HepG2 (cell line): Measurements from ENCODE around the gene POLH. TPM values are rescaled to one million over a fixed set of nuclear protein-coding genes. Genes with fewer than 3 reads are reported as not detected.
A peak's percentile ranks its signal among the peaks of the same experiment; 100 is the strongest.

Source experiments
- ATAC-seq: fragments of 200-7000 bp; cut with Tn5 transposase; 3 replicates; pipeline ENCODE4 v1.9.1; 2020; ENCODE audit warnings: mild to moderate bottlenecking, moderate library complexity
- BruUV-seq: library from RNA; stranded (reverse); fragments of 400-500 nt; replicated peaks from 2 replicates; lab custom pipeline; 2021; lab: Mats Ljungman, UMichigan
- CTCF ChIA-PET: fragments of 300-600 bp; formaldehyde crosslinking; extraction: SDS; loops from one replicate; lab custom pipeline; 2021; ENCODE audit warnings: low total read pairs, inconsistent platforms, low intra/inter-chr PET ratio; lab: Yijun Ruan, JAX
- POLR2A ChIA-PET: fragments of 350-600 bp; sonication (Branson Sonifier 250); formaldehyde crosslinking; loops from one replicate; lab custom pipeline; 2020; ENCODE audit warnings: antibody characterized with exemption, inconsistent platforms; lab: Yijun Ruan, JAX
- DNase-seq: peaks from one replicate; pipeline ENCODE4 v3.0.0-alpha.2; 2015; ENCODE audit warnings: low spot score
- FAIRE-seq: peaks from 3 replicates; lab custom pipeline; 2011; peaks lifted over from hg19 to GRCh38; lab: Jason Lieb, UNC
- H2AFZ ChIP-seq: one replicate; pipeline ENCODE4 v1.6.1; 2011; ENCODE audit warnings: low read length, inconsistent platforms
- H3K27ac ChIP-seq: fragments of 300-600 bp; 3 replicates; pipeline ENCODE4 v1.8.0; 2011; ENCODE audit warnings: mixed run types, mild to moderate bottlenecking, mixed read lengths, low read length, inconsistent platforms; ENCODE audit not compliant: insufficient read depth; ENCODE audit errors: extremely low read length
- H3K27me3 ChIP-seq, 2 experiments: fragments of 200-600 bp in 1 of 2; 2 replicates in 1 of 2; 3 replicates in 1 of 2; pipeline versions ENCODE4 v1.6.0 to v1.8.0; 2011; ENCODE audit warnings: low read length in 2 of 2, mild to moderate bottlenecking in 2 of 2, moderate library complexity in 2 of 2, inconsistent platforms in 1 of 2; ENCODE audit not compliant: insufficient read depth in 2 of 2, control insufficient read depth in 1 of 2
- H3K36me3 ChIP-seq, 2 experiments: fragments of 200-600 bp in 1 of 2; replicated peaks in 1 of 2; 2 replicates in 1 of 2; 3 replicates in 1 of 2; pipeline versions ENCODE4 v1.5.1 to v1.8.0; 2011; ENCODE audit warnings: low read length in 2 of 2, inconsistent platforms in 1 of 2; ENCODE audit not compliant: insufficient read depth in 2 of 2, control insufficient read depth in 1 of 2
- H3K4me1 ChIP-seq: 2 replicates; pipeline ENCODE4 v1.5.1; 2012; ENCODE audit warnings: low read length, inconsistent platforms; ENCODE audit not compliant: insufficient read depth
- H3K4me2 ChIP-seq: 2 replicates; pipeline ENCODE4 v1.6.0; 2011; ENCODE audit warnings: low read depth, low read length, inconsistent platforms
- H3K4me3 ChIP-seq, 3 experiments: fragments of 200-600 bp in 1 of 3; sonication (generic), shearing (Covaris generic) in 1 of 3; replicated peaks in 1 of 3; 2 replicates each; pipeline ENCODE4 v1.5.1; 2011 to 2016; ENCODE audit warnings: low read length in 3 of 3, inconsistent platforms in 2 of 3, low read depth in 2 of 3, mild to moderate bottlenecking in 2 of 3, control low read depth in 1 of 3, mixed read lengths in 1 of 3; ENCODE audit not compliant: insufficient read depth in 1 of 3
- H3K79me2 ChIP-seq: one replicate; pipeline ENCODE4 v1.6.1; 2011; ENCODE audit warnings: low read length, inconsistent platforms; ENCODE audit not compliant: insufficient read depth
- H3K9ac ChIP-seq: 2 replicates; pipeline ENCODE4 v1.6.0; 2011; ENCODE audit warnings: mild to moderate bottlenecking, low read depth, low read length, inconsistent platforms; ENCODE audit not compliant: insufficient read depth
- H3K9me3 ChIP-seq: 2 replicates; pipeline ENCODE4 v1.5.1; 2012; ENCODE audit warnings: mild to moderate bottlenecking, low read length
- H4K20me1 ChIP-seq: 2 replicates; pipeline ENCODE4 v1.6.0; 2011; ENCODE audit warnings: inconsistent platforms, mild to moderate bottlenecking, low read length, moderate library complexity; ENCODE audit not compliant: insufficient read depth
- CC2D1A ChIP-seq: sonication (generic); formaldehyde crosslinking; IDR thresholded peaks from 2 replicates; pipeline ENCODE4 v1.8.1; 2023; ENCODE audit warnings: mild to moderate bottlenecking, missing genetic modification reagents
- CEBPG ChIP-seq: IDR thresholded peaks from 2 replicates; pipeline ENCODE4 v1.6.1; 2016
- HNRNPK ChIP-seq: fragments of 200-400 bp; formaldehyde crosslinking; IDR thresholded peaks from 2 replicates; pipeline ENCODE4 v1.6.1; 2018; ENCODE audit warnings: low read length, low read depth, moderate library complexity, mild to moderate bottlenecking; ENCODE audit not compliant: poor library complexity, severe bottlenecking
- KMT2A ChIP-seq: sonication (generic); formaldehyde crosslinking; IDR thresholded peaks from 2 replicates; pipeline ENCODE4 v1.4.0; 2020; ENCODE audit warnings: missing genetic modification reagents
- NR1H2 ChIP-seq: sonication (generic); formaldehyde crosslinking; IDR thresholded peaks from 2 replicates; pipeline ENCODE4 v1.8.1; 2022; ENCODE audit warnings: low read depth, missing genetic modification reagents, borderline replicate concordance
- PLSCR1 ChIP-seq: sonication (generic); formaldehyde crosslinking; IDR thresholded peaks from 2 replicates; pipeline ENCODE4 v1.5.0; 2020; ENCODE audit warnings: missing genetic modification reagents, mild to moderate bottlenecking, borderline replicate concordance
- STAG1 ChIP-seq: sonication (generic); formaldehyde crosslinking; IDR thresholded peaks from 2 replicates; pipeline ENCODE4 v1.4.0; 2020; ENCODE audit warnings: missing genetic modification reagents
- TBX3 ChIP-seq: fragments of 450-650 bp; IDR thresholded peaks from 2 replicates; pipeline ENCODE4 v1.6.1; 2017; ENCODE audit warnings: antibody characterized with exemption, mild to moderate bottlenecking, inconsistent platforms, borderline replicate concordance
- TCF7 ChIP-seq: sonication (generic); IDR thresholded peaks from 2 replicates; pipeline ENCODE4 v1.6.1; 2016; ENCODE audit warnings: antibody characterized with exemption, low read depth
- WIZ ChIP-seq: sonication (generic); formaldehyde crosslinking; IDR thresholded peaks from 2 replicates; pipeline ENCODE4 v1.5.1; 2020; ENCODE audit warnings: mild to moderate bottlenecking, missing genetic modification reagents
- ZNF563 ChIP-seq: sonication (generic); formaldehyde crosslinking; IDR thresholded peaks from 2 replicates; pipeline ENCODE4 v1.8.0; 2022; ENCODE audit warnings: mild to moderate bottlenecking, moderate library complexity, missing genetic modification reagents
- ZNF598 ChIP-seq: sonication (generic); formaldehyde crosslinking; IDR thresholded peaks from 2 replicates; pipeline ENCODE4 v1.5.1; 2020; ENCODE audit warnings: mild to moderate bottlenecking, missing genetic modification reagents, borderline replicate concordance
- ZNF615 ChIP-seq: sonication (generic); formaldehyde crosslinking; IDR thresholded peaks from 2 replicates; pipeline ENCODE4 v1.5.0; 2020; ENCODE audit warnings: mild to moderate bottlenecking, missing genetic modification reagents, borderline replicate concordance
- ZNF891 ChIP-seq: sonication (generic); formaldehyde crosslinking; IDR thresholded peaks from 2 replicates; pipeline ENCODE4 v1.5.0; 2020; ENCODE audit warnings: mild to moderate bottlenecking, missing genetic modification reagents
- WGBS: methylation state at CpG from one replicate; pipeline ENCODE4 v1.1.6; 2017; ENCODE audit warnings: low lambda C conversion rate; 5-methylcytosine and 5-hydroxymethylcytosine counted together
- in situ Hi-C: cut with HindIII; loops from 2 replicates; pipeline ENCODE4 v1.10.0; 2017; ENCODE audit warnings: low pct_unique_long_range_greater_than_20kb; ENCODE audit not compliant: extremely low pct_ligation_motif_present
- intact Hi-C: fragments of 100-400 bp; cut with micrococcal nuclease; formaldehyde crosslinking; loops from one replicate; pipeline ENCODE4 v1.10.0; 2022; ENCODE audit not compliant: unreplicated experiment
- polyA plus RNA-seq, 8 experiments: library from polyadenylated mRNA; depleted of rRNA in 3 of 8; stranded (reverse) in 7 of 8; unstranded in 1 of 8; fragments of >200 nt; fragmentation: Illumina TruSeq in 4 of 8; extraction: Trizol in 4 of 8; gene quantifications; 2 replicates each; pipeline versions ENCODE4 v1.2.1 to v1.2.3, GENCODE V29; 2011 to 2016; ENCODE audit warnings: low read depth in 4 of 8, missing spikeins in 1 of 8, mixed read lengths in 1 of 8; ENCODE audit not compliant: insufficient read depth in 1 of 8
- total RNA-seq, 5 experiments: library from RNA; depleted of rRNA; stranded (reverse); fragments of >200 nt; fragmentation: Illumina TruSeq; extraction: Trizol; gene quantifications; 2 replicates each; pipeline ENCODE4 v1.2.3, GENCODE V29; 2016; ENCODE audit warnings: low read depth in 1 of 5
- TF ChIP-seq, protein P1 (sequence below): sonication (generic); formaldehyde crosslinking; IDR thresholded peaks from 2 replicates; pipeline ENCODE4 v1.5.0; 2020; ENCODE audit warnings: mild to moderate bottlenecking, missing genetic modification reagents, moderate library complexity
- TF ChIP-seq, protein P2 (sequence below): IDR thresholded peaks from 2 replicates; pipeline ENCODE4 v1.6.1; 2016; ENCODE audit warnings: mild to moderate bottlenecking, missing biosample characterization, missing genetic modification reagents

The POLH gene
- total and polyA plus RNA-seq, 2 of the 13 experiments (the other 11 are each of a cell fraction or from before 2014, with no cell fraction given), result 11.6 to 25.0 TPM

GRCh38 chr6:43606019-43606418, 30.0 kb downstream of the POLH start:
- DNase-seq, result no peak
- Histone ChIP-seq H3K9me3 (no peaks in the 10 kb centered on the region), H3K4me1 (no peaks in the 10 kb centered on the region), H3K27me3 (no peaks in the 10 kb centered on the region), H3K4me3 (no peak overlapping the region)
- WGBS, result 98% methylated on average over 2 of the region's 2 CpGs
- CTCF ChIA-PET, result no interaction called here
- TF ChIP-seq HNRNPK (peak; percentile 88), CC2D1A (CRISPR knock-in tag) (no peak)
- TF ChIP-seq, all 625 proteins: peak for 1
- Histone ChIP-seq H4K20me1 (no peaks in the 10 kb centered on the region), H3K9ac (no peak overlapping the region), H3K27ac (no peak overlapping the region), H3K79me2 (no peaks in the 10 kb centered on the region), H3K36me3 (peaks cover 16 to 72% of the 10 kb centered on the region in 2 experiments), H2AFZ (no peak overlapping the region), H3K4me2 (no peak overlapping the region)
- in situ Hi-C loops, result no loop called here
- ATAC-seq (no peak), FAIRE-seq (no peak)
- intact Hi-C loops, result loop anchor here (10.0 kb wide), 1 partner anchor 59 kb away; no protein-coding TSS in a partner anchor
- POLR2A ChIA-PET, result interaction anchor here (0.7 to 0.9 kb wide), 2 partner anchors 17 to 462 kb away, joined by 3 read pairs; no protein-coding TSS in a partner anchor
- no TSS peak for BruUV-seq

GRCh38 chr6:43608310-43608763, 32.4 kb downstream of the POLH start:
- H2AFZ ChIP-seq, result no peak overlapping the region
- H3K9me3 ChIP-seq, result no peaks in the 10 kb centered on the region
- ATAC-seq (peak; percentile 89), DNase-seq (peak; percentile 68), FAIRE-seq (peak; percentile 49)
- H3K4me1 ChIP-seq, result no peaks in the 10 kb centered on the region
- peaks cover 14 to 66% of the 10 kb centered on the region in 2 experiments for H3K36me3 ChIP-seq
- intact Hi-C loops, result loop anchor here (1.0 to 10.0 kb wide), 2 partner anchors 56 to 471 kb away; no protein-coding TSS in a partner anchor
- no peaks in the 10 kb centered on the region for H3K27me3 ChIP-seq
- ChIA-PET CTCF (interaction anchor here (2.1 kb wide), 1 partner anchor 471 kb away, joined by 17 read pairs; no protein-coding TSS in a partner anchor), POLR2A (interaction anchor here (1.1 to 1.2 kb wide), 2 partner anchors 21 to 471 kb away, joined by 3 to 7 read pairs; partner anchors contain the start of gene GTPBP2)
- H3K4me3 ChIP-seq, result no peak overlapping the region
- no peaks in the 10 kb centered on the region for H3K79me2 ChIP-seq
- H3K4me2 ChIP-seq, result no peak overlapping the region
- H3K9ac ChIP-seq, result no peak overlapping the region
- WGBS, result 6% methylated on average over 5 of the region's 5 CpGs
- no peaks in the 10 kb centered on the region for H4K20me1 ChIP-seq
- no TSS peak for BruUV-seq
- H3K27ac ChIP-seq, result no peak overlapping the region
- in situ Hi-C loops, result no loop called here
- peak; percentile 59 for TF ChIP-seq CEBPG
- no peak for TF ChIP-seq WIZ (CRISPR knock-in tag)
- TF ChIP-seq ZNF615 (CRISPR knock-in tag), result no peak
- no peak for TF ChIP-seq PLSCR1 (CRISPR knock-in tag)
- TF ChIP-seq ZNF598 (CRISPR knock-in tag), result no peak
- TF ChIP-seq, protein P1, sequence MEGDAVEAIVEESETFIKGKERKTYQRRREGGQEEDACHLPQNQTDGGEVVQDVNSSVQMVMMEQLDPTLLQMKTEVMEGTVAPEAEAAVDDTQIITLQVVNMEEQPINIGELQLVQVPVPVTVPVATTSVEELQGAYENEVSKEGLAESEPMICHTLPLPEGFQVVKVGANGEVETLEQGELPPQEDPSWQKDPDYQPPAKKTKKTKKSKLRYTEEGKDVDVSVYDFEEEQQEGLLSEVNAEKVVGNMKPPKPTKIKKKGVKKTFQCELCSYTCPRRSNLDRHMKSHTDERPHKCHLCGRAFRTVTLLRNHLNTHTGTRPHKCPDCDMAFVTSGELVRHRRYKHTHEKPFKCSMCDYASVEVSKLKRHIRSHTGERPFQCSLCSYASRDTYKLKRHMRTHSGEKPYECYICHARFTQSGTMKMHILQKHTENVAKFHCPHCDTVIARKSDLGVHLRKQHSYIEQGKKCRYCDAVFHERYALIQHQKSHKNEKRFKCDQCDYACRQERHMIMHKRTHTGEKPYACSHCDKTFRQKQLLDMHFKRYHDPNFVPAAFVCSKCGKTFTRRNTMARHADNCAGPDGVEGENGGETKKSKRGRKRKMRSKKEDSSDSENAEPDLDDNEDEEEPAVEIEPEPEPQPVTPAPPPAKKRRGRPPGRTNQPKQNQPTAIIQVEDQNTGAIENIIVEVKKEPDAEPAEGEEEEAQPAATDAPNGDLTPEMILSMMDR (CRISPR knock-in tag), result peak; percentile 90
- TF ChIP-seq STAG1 (CRISPR knock-in tag), result peak; percentile 83
- TF ChIP-seq ZNF563 (CRISPR knock-in tag), result no peak
- TF ChIP-seq ZNF891 (CRISPR knock-in tag), result no peak
- no peak for TF ChIP-seq NR1H2 (CRISPR knock-in tag)
- TF ChIP-seq, protein P2, sequence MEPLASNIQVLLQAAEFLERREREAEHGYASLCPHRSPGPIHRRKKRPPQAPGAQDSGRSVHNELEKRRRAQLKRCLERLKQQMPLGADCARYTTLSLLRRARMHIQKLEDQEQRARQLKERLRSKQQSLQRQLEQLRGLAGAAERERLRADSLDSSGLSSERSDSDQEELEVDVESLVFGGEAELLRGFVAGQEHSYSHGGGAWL, result no peak
- no peak for TF ChIP-seq KMT2A (CRISPR knock-in tag)
- no peak for TF ChIP-seq TBX3
- no peak for TF ChIP-seq TCF7
